HT-29 (cell line): ENCODE measurements around the gene PCED1A. TPM values are rescaled to one million over a fixed set of nuclear protein-coding genes. Genes with fewer than 3 reads are reported as not detected.

ENCODE experiments used
- total RNA-seq: library from RNA; depleted of rRNA; stranded (reverse); fragments of >200 nt; shearing (Covaris generic); gene quantifications from 2 replicates; pipeline ENCODE4 v1.2.3, GENCODE V29; 2014; rRNA removed

The PCED1A gene
- total RNA-seq, 1 experiment from 2014 or later, result 34.4 TPM

Other genes with a start within 250 kb of the PCED1A start
- 365 and 383 TPM in 2 replicates for gene NOP56, start 188.0 kb downstream of the PCED1A start, total RNA-seq
- gene IDH3B, start 176.4 kb downstream of the PCED1A start, total RNA-seq, result 139 and 146 TPM in 2 replicates
- 0.03 and 0.23 TPM in 2 replicates for gene EBF4, start 147.9 kb downstream of the PCED1A start, total RNA-seq
- not detected in 2 replicates for gene CPXM1, start 40.0 kb downstream of the PCED1A start, total RNA-seq
- not detected in 2 replicates for gene C20orf141, start 25.7 kb downstream of the PCED1A start, total RNA-seq
- gene TMEM239, start 24.3 kb downstream of the PCED1A start, total RNA-seq, result not detected in 2 replicates
- 25.2 and 36.0 TPM in 2 replicates for gene VPS16, start 90 bp upstream of the PCED1A start, total RNA-seq
- 16.3 and 17.6 TPM in 2 replicates for gene PTPRA, start 32.8 kb upstream of the PCED1A start, total RNA-seq
- not detected in 2 replicates for gene GNRH2, start 203.0 kb upstream of the PCED1A start, total RNA-seq
- 150 and 154 TPM in 2 replicates for gene MRPS26, start 205.4 kb upstream of the PCED1A start, total RNA-seq
- not detected in 2 replicates for gene OXT, start 231.0 kb upstream of the PCED1A start, total RNA-seq
- gene AVP, start 244.1 kb upstream of the PCED1A start, total RNA-seq, result not detected in 2 replicates